Sciatic nerve (tissue), 2 donors: ENCODE data around the gene LARP6. TPM values are rescaled to one million over a fixed set of nuclear protein-coding genes. Genes with fewer than 3 reads are reported as not detected.
"Not testable (repeated sequence)": the region's sequence is repeated elsewhere in the genome, so short reads cannot be mapped to it uniquely, and the experiment has no call there.

ENCODE experiments used
- ATAC-seq: fragments of 200-7000 bp; cut with Tn5 transposase; one replicate; pipeline ENCODE4 v1.9.1; 2020; ENCODE audit warnings: mild to moderate bottlenecking, moderate library complexity
- DNase-seq: peaks from one replicate; pipeline ENCODE4 v3.0.0-alpha.2; 2020; ENCODE audit warnings: low spot score
- intact Hi-C: fragments of 100-400 bp; cut with DNase I; formaldehyde crosslinking; loops from one replicate; pipeline ENCODE4 v1.14.2; 2022
- total RNA-seq: library from RNA; stranded (reverse); fragmentation: NEBNext Ultra II Directional; extraction: Animal tissue kit (Norgen Biotek cat#: 25700); gene quantifications from one replicate; pipeline ENCODE4 v1.2.1, GENCODE V29; 2021
- donor health status: DM: no; HTN: no; CAD: no.
- donor health status: DM: no; HTN: no; CAD: no.

Gene LARP6
- total RNA-seq, 1 donor from 2014 or later, result 40.7 TPM

DNA sequence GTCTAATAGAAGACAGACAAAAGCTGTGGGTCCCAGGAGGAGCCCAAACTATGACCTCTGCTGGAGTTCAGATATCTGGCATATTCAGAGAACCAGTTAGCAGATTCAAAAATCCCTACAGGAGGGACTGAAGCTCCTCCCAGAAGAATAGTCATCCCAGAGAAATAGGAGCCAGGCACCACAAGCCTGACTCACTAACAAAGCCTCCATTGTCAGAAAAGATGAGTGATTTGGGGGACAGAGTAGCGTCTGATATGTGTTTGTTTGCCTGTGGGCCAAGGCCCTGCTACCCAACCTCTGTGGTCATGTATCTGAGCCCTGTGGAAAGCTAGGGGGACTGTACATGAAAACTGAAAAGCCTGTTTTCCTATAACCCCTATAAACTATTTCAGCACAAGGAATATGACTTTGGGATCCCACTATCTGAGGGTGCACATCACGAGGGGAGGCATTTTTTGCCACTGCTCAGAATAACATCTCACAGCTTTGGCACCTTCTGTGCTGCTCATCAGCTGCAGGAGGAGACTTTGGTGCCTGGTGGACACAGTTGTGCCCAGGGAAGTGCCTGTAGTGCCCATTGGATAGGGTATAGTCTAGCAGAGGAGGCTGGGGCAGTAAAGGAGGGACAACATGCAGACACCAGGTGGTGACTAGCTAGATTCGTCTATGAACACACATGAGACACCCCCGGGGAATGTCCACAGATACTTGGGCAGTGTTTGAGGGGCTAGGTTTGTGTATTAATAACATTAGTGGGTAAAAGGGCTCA is 9.7 kb upstream of the LARP6 start:
- DNase-seq, result no peak
- intact Hi-C loops, result no loop called here
- peak; percentile 81 for ATAC-seq

DNA sequence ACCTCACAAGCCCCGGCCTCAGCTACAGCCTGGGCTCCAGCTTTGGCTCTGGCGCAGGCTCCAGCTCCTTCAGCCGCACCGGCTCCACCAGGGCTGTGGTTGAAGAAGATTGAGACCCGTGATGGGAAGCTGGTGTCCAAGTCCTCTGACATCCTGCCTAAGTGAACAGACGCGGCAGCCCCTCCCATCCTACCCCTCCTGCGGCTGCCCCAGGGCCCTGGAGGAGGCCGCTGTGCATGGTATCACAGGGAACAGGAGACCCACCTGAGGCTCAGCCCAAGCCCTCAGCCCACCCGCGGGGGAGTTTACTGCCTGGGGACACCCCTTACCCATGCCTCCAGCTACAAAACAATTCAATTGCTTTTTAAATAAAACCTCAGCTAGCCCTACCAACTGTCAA is 6.0 kb upstream of the LARP6 start:
- no peak for ATAC-seq
- intact Hi-C loops, result no loop called here
- DNase-seq, result no peak

DNA sequence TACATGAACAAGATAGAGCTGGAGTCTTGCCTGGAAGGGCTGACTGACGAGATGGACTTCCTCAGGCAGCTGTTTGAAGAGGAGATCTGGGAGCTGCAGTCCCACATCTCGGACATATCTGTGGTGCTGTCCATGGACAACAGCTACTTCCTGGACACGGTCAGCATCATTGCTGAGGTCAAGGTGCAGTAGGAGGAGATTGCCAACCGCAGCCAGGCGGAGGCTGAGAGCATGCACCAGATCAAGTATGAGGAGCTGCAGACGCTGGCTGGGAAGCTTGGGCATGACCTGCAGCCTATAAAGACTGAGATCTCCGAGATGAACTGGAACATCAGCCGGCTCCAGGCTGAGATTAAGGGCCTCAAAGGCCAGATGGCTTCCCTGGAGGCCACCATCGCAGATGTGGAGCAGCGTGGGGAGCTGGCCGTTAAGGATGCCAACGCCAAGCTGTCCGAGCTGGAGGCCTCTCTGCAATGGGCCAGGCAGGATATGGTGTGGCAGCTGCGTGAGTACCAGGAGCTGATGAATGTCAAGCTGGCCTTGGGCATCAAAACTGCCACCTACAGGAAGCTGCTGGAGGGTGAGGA is 5.5 kb upstream of the LARP6 start:
- no peak for DNase-seq

DNA sequence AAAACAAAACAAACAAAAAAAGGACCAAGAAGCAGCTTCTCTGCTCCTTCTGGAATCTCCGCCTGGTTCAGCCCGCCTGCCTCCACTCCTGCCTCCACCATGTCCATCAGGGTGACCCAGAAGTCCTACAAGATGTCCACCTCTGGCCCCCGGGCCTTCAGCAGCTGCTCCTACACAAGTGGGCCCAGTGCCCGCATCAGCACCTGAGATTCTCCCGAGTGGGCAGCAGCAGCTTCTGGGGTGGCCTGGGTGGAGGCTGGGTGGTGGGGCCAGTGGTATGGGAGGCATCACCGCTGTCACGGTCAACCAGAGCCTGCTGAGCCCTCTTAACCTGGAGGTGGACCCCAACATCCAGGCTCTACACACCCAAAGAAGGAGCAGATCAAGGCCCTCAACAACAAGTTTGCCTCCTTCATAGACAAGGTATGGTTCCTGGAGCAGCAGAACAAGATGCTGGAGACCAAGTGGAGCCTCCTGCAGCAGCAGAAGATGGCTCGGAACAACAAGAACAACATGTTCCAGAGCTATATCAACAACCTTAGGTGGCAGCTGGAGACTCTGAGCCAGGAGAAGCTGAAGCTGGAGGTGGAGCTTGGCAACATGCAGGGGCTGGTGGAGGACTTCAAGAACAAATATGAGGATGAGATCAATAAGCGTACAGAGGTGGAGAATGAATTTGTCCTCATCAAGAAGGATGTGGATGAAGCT is 4.8 kb upstream of the LARP6 start:
- ATAC-seq, DNase-seq, intact Hi-C loops: not testable (repeated sequence)

More for the DNA sequence above, 5.5 kb upstream of the LARP6 start:
- intact Hi-C loops, result no loop called here
- no peak for ATAC-seq

DNA sequence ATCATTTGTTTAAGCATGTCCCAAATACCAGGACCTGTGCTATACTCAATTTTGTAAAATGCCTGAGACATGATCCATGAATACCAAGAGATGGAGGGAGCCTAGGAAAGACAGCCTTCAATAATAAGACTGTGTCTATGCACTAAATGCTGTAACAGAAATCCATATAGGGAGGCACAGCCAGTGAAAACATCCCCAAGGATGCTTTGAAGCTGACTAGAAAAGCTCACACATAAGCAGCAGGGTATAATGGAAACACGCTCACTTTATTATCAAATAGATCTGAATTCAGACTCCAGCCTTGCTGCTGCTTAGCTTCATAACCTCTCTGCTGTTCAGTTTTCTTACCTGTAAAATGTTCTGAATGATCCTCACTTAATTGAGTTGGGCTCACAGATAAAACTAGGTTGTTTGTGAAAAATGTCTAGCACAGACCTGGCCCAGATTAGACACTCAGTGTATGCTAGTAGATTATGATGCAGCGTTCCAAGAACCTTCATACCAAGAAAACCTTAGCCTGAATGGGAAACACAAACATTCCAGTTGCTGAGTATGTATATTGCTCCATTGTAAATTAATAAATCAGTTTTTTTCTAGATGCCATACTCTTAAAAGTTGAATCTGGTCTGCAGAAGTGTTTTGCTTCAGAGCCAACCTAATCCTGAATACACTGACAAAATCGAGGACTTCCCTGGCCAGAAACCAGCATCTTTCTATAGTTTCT is 3.8 kb upstream of the LARP6 start:
- no peak for DNase-seq
- intact Hi-C loops, result no loop called here
- no peak for ATAC-seq

DNA sequence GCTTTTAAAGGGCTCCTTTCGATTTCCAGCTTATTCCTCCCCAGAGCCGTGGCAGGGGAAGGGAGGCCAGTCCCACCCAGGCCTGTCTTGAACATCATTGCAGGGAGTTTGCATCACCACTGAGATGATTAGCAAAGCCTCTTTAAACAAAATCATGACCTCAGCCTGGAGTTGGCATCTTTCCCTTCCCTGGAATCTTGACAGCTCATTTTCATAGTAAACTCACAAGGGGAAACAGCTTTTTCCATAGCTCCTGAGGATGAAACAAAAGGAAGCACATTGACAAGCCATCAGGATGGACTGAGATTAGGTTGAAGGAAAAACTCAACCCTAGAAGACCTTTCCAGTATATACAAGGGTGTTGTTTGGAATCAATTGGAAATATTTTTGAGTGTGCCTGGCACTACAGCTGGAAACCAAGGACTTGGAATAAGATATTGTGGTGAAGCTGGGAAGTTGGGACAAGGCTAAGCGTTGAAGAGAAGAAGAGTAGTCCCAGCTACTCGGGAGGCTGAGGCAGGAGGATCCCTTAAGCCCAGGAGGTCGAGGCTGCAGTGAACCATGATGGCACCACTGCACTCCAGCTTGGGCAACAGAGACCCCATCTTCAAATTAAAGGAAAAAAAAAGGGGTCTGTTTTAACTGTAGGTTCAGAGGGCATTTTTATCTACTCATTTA is 3.1 kb upstream of the LARP6 start:
- intact Hi-C loops, result no loop called here
- ATAC-seq (peak; percentile 89), DNase-seq (peak; percentile 84)

DNA sequence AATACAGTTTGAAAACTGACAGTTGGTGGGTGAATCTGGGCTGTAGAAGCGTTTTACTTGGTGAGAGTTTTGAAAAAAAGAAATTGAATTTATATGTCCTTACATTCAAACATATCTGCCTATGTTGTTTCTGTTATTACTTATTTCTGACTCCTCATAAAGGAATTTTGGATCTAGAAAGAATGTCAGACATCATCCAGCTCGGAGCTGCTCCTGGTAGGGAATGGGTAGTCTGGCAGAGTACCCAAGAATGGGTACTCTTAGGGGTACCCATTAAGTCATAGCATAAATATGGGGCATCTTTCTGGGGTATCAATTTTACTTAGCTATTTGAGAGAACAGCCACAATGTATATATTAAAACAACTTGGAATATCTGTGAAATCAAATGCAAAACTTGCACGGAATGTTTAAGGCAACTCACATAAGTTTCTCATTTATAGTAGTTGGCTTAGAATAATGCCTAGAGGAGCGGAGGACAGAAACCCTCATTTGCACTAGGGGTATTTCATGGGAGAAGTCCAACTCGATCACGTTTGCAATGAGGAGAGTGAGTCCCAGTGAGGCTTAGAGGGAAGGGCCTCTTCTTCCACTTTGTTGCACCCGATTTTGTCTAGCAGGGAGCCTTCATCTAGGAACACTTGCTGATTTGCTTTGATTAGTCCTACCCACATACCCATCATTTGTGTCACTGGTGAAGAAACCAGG is 2.4 kb upstream of the LARP6 start:
- intact Hi-C loops, result no loop called here

DNA sequence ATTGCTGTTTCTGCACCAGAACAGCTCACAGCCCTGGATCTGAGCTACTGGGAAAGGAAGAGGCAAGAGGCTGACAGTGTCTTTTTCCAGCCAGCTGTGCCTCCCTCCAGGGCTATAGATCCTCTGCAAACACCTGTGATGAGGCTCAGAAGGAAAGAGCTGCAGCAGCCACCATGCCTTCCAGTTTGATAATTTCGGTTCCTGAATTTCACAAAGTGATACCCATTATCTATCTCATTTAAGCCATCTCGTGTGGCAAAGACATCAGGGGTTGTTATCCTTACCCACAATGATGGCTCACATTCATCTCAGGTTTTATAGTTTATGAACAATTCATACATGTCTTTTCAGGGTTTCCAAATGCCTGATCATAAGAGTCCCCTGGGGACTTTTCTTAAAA is 1.8 kb upstream of the LARP6 start:
- ATAC-seq (no peak), DNase-seq (no peak)
- intact Hi-C loops, result no loop called here

More for the DNA sequence above, 2.4 kb upstream of the LARP6 start:
- DNase-seq (no peak), ATAC-seq (no peak)

DNA sequence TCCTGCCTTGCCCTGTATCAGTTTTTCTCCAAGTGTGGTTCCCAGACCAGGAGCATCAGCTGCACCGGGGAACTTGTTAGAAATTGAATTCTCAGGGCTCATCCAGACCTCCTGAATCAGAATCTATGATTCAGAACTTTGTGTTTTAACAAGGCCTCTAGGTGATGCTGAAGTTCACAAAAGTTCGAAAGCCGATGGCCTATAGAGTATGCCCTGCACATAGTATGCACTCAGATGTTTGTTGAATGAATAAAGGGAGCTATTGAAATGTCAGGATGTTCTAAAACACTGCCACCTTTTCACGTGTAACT is 664 bp upstream of the LARP6 start:
- ATAC-seq (peak; percentile 56), DNase-seq (no peak)
- intact Hi-C loops, result no loop called here

DNA sequence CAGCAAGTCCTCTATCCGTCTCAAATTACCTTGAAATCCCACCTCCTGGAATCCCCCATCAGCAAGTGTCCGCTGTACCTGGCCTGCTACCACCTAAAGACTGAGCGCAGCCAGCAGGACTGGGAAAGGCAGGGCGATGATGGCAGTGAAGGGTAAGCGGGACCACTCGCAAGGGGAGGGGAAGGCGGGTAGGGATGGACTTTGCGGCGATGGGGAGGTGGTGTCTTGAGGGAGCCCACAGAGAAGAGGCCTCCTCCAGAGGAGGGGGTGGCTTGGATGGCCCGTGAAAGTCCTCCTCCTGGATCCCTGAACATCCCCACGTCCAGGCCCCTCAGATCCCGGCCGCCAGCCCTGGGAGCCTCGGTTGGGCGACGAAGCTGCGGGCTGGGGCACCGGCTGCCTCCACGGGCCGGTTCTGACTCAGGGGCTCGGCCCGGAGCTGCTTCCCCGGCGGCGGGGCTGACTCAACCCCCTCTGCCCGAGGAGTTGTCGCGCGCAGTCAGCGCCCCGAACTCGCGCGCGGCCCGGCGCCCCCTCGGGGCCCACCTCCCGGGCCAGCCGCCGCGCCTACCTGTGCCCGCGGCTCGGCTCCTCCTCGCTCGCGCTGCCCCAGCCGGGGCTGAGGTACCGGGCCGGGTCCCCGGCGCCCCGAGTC is 512 bp downstream of the LARP6 start:
- intact Hi-C loops, result no loop called here
- DNase-seq (peak; percentile 68), ATAC-seq (peak; percentile 21)

DNA sequence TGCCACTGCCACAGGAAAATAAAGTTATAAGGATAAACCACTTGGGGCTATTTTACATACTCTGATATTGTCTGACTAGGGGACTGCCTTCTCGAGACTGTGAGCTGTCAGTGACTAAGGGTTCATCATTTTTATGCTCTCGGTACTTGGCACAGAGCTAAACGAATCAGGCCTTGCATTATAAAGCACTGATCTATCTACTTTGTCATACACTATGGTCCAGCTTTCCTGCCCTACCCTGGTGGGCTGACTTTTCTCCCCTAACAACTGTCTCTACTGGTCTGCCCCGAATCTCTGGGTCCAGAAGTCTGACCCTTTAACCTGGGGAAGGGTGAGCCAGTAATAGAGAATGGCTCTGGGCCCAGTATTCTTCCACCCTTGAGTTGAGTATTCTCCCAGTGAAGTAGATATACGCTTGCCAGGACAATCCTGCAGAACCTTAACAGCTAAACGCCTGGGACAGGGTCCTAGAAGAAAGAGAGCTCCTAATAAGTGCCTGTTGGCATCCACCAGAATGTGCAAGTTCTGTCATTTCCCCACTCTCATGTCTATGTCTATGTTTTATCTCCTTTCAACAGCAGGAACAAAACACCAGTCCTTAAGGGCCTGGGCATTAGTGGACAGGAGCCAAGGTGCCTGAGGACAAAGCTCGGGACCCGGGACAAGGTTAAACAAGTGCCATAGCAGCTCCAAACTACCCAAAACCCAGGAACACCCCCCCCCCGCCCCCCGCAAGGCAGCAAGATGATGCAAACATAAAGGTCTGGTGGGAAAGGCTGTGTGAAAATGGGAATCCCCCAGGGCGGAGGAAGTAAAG is 1.2 kb downstream of the LARP6 start:
- intact Hi-C loops, result no loop called here
- ATAC-seq (no peak), DNase-seq (no peak)

DNA sequence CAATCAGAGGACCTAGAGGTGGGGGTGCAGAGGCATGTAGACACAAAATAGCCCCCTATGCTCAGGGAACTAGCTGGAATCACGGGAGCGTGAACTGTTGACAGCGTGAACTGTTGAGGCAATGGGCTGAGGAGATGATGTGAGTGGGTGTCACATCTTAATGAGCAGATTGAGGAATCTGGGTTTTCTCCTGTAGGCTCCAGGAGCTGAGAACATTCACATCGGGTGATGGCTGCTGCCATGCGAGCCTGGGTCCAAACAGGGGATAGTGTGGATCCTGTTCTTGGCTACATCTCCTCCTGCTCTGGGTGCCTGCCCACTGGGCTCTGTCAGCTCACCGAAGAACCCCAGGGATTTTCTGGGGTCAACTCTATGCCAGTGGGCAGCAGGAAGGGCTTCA is 2.1 kb downstream of the LARP6 start:
- no peak for ATAC-seq
- intact Hi-C loops, result no loop called here
- DNase-seq, result no peak

DNA sequence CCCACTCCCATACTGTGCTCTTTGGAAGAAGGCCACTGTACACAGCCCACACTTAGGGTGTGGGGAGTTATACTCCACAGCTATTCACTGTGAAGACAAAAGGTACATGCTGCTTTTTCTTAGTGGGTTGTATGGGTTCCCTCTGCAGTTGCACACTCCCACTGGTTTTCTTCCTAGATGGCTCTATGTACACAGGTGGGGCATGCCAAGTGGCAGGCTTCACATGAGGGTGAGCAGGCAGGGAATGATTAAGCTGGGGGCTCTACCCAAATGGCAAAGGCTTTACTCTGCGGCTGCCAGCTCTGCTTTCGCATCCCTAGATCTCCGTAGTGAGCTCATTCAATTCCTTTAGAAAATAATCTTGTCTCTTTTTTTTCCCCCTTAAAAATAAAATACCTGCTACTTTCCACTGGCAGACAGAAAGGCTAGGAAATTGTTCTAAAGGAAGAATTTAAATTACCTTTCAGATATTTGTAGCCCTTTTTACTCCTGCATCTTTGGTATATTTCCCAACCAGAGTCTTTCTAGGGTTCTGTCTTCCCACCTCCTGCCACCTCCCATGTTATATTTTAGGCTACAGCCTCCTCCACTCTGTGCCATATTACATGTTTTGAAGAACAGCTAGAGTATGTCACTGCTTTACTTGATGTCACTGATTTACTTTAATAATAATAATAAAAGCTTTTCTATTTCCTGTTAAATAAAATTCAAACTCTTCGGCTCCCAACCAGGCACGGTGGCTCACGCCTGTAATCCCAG is 8.2 kb downstream of the LARP6 start:
- intact Hi-C loops, result no loop called here
- DNase-seq, result no peak
- no peak for ATAC-seq

DNA sequence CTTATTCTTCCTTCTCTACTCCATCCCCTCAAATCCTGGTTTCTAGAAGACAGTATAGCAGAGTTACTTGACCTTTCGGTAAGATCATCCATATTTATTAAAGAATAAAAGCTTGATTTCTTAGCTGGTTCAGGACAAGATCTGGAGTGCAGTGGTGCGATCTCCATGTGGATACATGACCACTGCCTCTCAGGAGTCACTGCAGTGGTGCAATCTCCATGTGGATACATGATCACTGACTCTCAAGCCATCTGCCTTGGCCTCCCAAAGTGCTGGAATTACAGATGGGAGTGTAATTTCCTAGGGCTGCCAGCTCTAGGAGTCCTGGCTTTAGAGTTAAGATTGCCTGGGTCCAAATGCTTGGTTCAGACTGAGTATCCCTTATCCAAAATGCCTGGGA is 16.5 kb downstream of the LARP6 start:
- peak; percentile 21 for ATAC-seq
- DNase-seq, result no peak
- intact Hi-C loops, result no loop called here

DNA sequence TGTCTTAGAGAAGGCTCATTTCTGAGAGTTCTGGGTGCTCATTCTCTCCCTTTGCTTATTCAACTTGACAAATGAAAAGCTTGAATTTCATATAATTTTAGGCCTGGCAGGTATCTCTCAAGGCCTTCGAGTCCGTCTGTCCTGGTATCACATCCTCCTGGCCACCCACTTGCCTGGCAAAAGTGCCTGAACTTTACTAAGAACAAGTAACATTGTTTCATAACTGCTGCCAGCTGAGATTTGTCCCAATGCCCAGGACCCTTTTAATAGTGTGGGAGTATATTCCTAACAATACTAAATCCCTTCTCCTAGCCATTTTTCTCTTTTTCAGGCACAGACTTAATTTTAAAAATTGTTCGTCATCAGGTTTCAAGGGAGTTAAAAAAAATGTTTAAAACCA is 18.1 kb downstream of the LARP6 start:
- DNase-seq, result no peak
- intact Hi-C loops, result no loop called here
- peak; percentile 48 for ATAC-seq

DNA sequence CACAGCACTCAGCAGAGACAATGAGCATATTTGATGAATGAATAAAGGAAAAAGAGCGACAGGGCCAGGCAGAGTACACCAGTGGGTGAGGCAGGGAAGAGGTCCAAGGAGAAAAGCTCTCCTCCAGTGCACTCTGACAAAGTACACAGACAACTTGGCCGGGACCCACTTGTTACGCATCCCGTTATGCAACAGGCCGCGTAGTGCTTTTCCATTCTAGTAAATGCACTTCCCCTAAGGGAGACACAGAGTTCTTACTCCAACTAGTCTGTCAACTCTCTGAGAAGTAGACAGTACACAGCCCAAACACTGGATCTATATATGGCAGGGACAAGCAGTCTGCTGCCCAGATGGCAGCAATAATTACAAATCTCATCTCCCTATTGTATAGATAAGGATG is 18.5 kb downstream of the LARP6 start:
- intact Hi-C loops, result no loop called here
- DNase-seq, result peak; percentile 89
- ATAC-seq, result peak; percentile 92

DNA sequence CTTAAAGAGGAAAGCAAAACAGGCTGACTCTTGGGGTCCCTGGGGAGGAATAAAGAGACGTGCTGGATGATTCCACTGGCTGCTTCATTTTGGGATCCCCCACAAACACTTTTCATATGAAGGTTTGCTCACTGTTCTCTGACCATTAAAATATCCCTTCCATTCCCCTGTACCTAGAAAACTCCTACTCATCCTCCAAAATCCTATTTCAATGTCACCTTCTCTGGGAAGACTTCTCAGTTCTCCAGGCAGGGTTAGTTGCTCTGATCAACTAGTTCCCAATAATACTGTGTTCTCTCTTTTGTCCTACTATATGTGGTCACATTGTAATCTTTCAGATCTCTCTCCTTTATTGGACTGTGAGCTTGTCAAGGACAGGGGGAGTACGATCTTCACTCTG is 19.0 kb downstream of the LARP6 start:
- intact Hi-C loops, result no loop called here
- ATAC-seq (no peak), DNase-seq (no peak)
